GM18502 (cell line): ENCODE results near the gene PATJ.
"Not testable (repeated sequence)": the region's sequence is repeated elsewhere in the genome, so short reads cannot be mapped to it uniquely, and the experiment has no call there.

Experiments used
- ATAC-seq: cut with Tn5 transposase; IDR thresholded peaks from one replicate; pipeline ENCODE4 v1.9.1; 2021; ENCODE audit warnings: mild to moderate bottlenecking; ENCODE audit not compliant: unreplicated experiment, poor library complexity

Gene PATJ

DNA sequence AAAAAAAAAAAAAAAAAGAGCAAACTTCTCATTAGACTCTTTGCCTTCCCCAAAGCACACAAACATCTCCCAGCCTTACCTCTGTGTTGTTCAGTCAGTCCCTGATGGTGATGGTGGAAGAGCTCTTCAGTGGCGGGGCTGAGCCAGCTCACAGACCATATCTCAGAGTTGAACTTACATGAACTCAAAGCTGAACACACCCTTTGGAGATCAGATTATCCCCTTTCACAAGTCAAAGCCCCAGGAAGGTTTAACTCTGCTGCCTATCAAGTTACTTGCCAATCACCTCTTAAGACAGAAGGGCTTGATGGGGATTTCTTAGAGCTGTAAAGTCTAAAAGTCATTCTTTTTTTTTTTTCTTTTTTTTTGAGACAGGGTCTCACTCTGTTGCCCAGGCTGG is 397.1 kb downstream of the PATJ start:
- ATAC-seq: no peak

DNA sequence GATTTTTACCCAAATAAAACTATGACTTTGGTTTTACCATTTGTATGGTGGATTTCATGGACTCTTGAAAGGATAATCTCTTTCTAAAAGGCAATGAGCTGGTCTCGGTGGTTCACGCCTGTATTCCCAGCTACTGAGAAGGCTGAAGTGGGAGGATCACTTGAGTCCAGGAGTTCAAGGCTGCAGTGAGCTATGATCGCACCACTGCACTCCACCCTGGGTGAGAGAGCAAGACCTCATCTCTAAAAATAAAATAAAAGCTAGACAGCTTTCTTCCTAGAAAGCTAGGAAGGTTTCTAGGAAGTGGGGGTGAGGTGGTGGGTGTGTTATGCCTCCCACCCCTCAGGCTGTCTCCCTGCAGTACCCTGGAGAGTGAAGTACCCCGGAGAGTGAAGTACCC is 398.4 kb downstream of the PATJ start:
- no peak for ATAC-seq

GRCh38 chr1:62142496-62142895 is 400.2 kb downstream of the PATJ start:
- no peak for ATAC-seq

- ATAC-seq: peak; percentile 61
Observed at GRCh38 chr1:62144238-62144831, 402.1 kb downstream of the PATJ start.

DNA sequence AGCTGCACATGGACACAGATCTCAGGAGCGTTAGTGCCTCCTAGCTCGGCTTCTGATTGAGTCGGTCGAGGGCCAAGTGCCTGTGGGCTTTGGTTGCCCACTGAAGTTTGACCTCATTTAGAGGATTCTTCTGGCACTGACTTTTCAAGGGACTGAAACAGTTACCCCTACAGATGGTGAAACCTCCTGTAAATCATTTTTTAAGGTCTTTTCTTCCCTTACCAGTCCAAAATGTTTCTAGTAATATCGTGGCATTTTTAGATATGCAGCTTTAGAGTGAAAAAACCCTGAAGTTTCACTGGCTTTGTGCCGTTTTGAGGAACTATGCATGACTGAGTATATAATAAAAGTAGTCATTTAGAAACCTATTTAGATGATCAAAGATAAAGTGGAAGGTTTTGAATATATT is 417.7 kb downstream of the PATJ start:
- peak; percentile 81 for ATAC-seq

GRCh38 chr1:62161711-62162110 is 419.4 kb downstream of the PATJ start:
- ATAC-seq: no peak

- ATAC-seq: not testable (repeated sequence)
Observed at GRCh38 chr1:62170380-62170779, 428.1 kb downstream of the PATJ start.

DNA sequence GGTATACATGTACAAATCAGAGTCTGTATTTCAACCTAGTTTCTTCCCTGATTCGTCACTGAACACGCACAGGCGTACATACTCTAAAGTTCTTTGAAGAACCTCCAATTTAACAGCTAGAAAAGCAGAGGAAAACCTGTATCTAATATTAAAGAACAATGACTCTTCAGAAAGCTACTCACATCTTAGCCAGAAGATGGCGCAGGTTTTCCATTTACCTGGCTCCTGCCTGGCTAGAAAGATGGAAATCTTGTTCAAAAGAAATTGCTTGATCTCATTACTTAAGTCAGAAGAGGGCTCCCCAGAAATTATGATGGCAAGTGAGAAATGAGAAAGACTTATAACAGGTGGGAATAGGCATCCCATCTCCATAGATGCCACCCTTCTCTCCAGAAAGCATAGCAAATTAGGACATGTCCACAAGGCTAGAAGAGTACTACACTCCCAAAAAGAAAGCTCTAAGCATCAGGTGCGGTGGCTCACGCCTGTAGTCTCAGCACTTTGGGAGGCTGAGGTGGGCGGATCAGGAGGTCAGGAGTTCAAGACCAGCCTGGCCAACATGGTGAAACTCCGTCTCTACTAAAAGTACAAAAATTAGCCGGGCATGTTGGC is 433.4 kb downstream of the PATJ start:
- ATAC-seq: no peak

GRCh38 chr1:62176597-62177312 is 434.5 kb downstream of the PATJ start:
- no peak for ATAC-seq

GRCh38 chr1:62177621-62178020 is 435.3 kb downstream of the PATJ start:
- no peak for ATAC-seq

GRCh38 chr1:62178372-62178771 is 436.1 kb downstream of the PATJ start:
- no peak for ATAC-seq

DNA sequence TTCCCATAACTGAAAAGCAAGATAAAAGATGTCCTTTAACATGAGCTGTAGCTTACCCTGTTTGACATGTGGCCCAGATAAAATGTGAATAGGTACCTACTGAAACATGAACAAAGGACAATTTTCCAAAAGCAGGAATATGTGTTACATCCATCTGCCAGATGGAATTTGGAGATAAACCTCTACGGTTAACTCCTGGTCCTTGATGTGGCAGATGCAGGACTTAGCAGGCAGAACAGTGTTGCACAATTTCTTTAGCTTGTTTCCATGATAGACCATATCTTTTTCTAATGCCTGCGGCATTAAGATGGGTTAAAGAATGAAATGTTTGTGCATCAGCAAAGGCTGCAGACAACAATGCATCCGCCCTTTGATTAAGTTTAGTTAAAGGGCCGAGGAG is 437.8 kb downstream of the PATJ start:
- not testable (repeated sequence) for ATAC-seq

DNA sequence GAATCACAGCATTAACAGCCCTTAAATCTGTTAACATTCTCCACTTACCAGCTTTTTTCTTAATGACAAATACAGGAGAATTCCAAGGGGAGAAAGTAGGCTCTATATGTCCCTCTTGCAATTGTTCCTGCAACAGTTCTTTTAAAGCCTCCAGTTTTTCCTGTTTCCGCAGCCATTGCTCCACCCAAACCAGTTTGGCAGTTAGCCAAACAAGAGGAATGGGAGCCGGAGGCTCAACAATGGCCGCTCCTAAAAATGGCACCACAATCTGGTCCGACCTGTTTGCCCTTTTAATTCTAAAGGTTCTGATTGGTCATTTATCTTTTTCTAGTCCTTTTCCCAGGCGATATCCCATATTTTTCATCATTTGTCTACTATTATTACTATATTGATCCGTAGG is 438.4 kb downstream of the PATJ start:
- no peak for ATAC-seq

GRCh38 chr1:62181532-62181931 is 439.3 kb downstream of the PATJ start:
- ATAC-seq: no peak

- not testable (repeated sequence) for ATAC-seq
Observed at GRCh38 chr1:62182157-62182556, 439.9 kb downstream of the PATJ start.

DNA sequence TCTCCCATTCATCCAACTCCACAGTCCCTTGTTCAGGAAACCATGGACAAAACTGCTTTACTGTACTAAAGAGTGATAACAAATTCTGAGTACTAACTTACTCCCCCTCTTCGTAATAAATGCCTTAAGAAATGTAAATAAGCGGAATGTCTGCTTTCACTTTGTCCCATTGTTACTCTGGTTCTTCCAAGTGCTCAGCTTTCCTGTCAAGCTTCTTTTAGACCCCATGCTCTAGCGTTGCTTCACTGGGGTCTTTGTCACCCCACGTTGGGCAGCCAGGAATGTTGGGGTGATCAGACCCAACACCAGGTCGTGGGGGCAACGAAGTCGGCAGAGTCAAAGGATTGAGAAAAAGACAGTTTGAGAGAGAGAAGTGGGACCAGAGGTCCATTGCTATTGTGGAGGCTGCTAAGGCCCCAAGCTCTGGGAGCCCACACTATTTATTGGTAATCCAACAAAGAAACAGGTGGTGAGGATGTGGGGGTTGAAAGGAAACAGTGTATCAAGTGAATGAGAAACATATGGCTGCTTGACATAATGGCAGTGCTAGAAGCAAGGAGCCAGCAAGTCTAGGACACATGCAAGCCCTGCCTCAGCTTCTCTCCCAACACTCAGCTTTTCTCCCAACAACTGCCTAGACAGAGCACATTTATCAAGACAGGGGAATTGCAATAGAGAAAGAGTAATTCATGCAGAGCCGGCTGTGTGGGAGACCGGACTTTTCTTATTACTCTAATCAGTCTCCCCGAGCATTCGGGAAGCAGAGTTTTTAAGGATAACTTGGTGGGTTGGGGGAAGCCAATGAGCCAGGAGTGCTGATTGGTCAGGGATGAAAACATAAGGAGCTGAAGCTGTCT is 441.1 kb downstream of the PATJ start:
- not testable (repeated sequence) for ATAC-seq

- ATAC-seq: no peak
Observed at GRCh38 chr1:62184336-62184735, 442.1 kb downstream of the PATJ start.

- not testable (repeated sequence) for ATAC-seq
Observed at GRCh38 chr1:62185233-62185632, 443.0 kb downstream of the PATJ start.

- ATAC-seq: no peak
Observed at GRCh38 chr1:62185677-62186076, 443.4 kb downstream of the PATJ start.

DNA sequence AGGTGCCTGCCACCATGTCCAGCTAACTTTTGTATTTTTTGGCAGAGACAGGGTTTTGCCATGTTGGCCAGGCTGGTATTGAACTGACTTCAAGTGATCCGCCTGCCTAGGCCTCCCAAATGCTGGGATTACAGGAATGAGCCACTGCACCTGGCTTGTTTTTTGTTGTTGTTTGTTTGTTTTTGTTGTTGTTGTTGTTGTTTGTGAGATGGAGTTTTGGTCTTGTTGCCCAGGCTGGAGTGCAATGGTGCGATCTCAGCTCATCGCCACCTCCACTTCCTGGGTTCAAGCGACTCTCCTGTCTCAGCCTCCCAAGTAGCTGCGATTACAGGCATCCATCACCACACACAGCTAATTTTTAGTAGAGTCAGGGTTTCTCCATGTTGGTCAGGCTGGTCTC is 445.3 kb downstream of the PATJ start:
- ATAC-seq: no peak

DNA sequence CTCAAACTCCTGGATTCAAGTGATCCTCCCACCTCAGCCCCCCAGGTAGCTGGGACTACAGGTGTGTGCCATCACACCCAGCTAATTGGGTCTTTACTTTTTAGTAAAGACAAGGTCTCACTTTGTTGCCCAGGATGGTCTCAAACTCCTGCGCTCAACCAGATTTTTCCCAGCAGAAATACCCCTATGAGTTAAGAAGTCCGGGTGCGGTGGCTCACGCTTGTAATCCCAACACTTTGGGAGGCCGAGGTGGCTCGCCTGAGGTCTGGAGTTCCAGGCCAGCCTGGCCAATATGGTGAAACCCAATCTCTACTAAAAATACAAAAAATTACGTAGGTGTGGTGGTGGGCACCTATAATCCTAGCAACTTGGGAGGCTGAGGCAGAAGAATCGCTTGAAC is 445.8 kb downstream of the PATJ start:
- no peak for ATAC-seq
